Endothelial cell of umbilical vein (primary cell): ENCODE measurements around the gene GOLGA1. TPM values are rescaled to one million over a fixed set of nuclear protein-coding genes. Genes with fewer than 3 reads are reported as not detected.

Source experiments
- BruUV-seq: library from RNA; stranded (reverse); fragments of 400-500 nt; replicated peaks from 2 replicates; lab custom pipeline; 2021; lab: Mats Ljungman, UMichigan
- CTCF ChIA-PET: fragments of 300-600, 350-600 bp; sonication (Branson Sonifier 250); formaldehyde crosslinking; loops from one replicate; lab custom pipeline; 2021; ENCODE audit warnings: antibody characterized with exemption, inconsistent platforms; lab: Charles Lee
- POLR2A ChIA-PET: fragments of 300-600, 350-600 bp; sonication (Branson Sonifier 250); formaldehyde crosslinking; loops from one replicate; lab custom pipeline; 2021; ENCODE audit warnings: antibody characterized with exemption, inconsistent platforms; lab: Charles Lee
- DNase-seq: peaks from one replicate; pipeline ENCODE4 v3.0.0-alpha.2; 2011; ENCODE audit warnings: low read depth, low spot score
- FAIRE-seq: peaks from 2 replicates; lab custom pipeline; 2011; peaks lifted over from hg19 to GRCh38; lab: Jason Lieb, UNC
- H2AFZ ChIP-seq: 2 replicates; pipeline ENCODE4 v1.6.0; 2012; ENCODE audit warnings: low read depth, low read length, control low read depth, inconsistent platforms
- H3K27ac ChIP-seq: 2 replicates; pipeline ENCODE4 v1.5.1; 2011; ENCODE audit warnings: low read depth, mild to moderate bottlenecking, control low read depth, low read length, moderate library complexity; ENCODE audit not compliant: insufficient read depth
- H3K27me3 ChIP-seq, 2 experiments: 2 replicates each; pipeline versions ENCODE4 v1.6.0 to v1.6.1; 2011; ENCODE audit warnings: low read length in 2 of 2, mixed read lengths in 1 of 2; ENCODE audit not compliant: control insufficient read depth in 2 of 2, insufficient read depth in 2 of 2
- H3K36me3 ChIP-seq, 2 experiments: 2 replicates in 1 of 2; 3 replicates in 1 of 2; pipeline ENCODE4 v1.5.1; 2011; ENCODE audit warnings: low read length in 2 of 2, mild to moderate bottlenecking in 1 of 2, moderate library complexity in 1 of 2; ENCODE audit not compliant: control insufficient read depth in 2 of 2, insufficient read depth in 2 of 2; ENCODE audit errors: extremely low read depth in 1 of 2
- H3K4me1 ChIP-seq: 3 replicates; pipeline ENCODE4 v1.5.1; 2011; ENCODE audit warnings: mild to moderate bottlenecking, low read length; ENCODE audit not compliant: control insufficient read depth, insufficient read depth; ENCODE audit errors: extremely low read depth
- H3K4me2 ChIP-seq: 2 replicates; pipeline ENCODE4 v1.6.1; 2011; ENCODE audit warnings: low read length, control low read depth, mixed read lengths; ENCODE audit not compliant: insufficient read depth
- H3K4me3 ChIP-seq, 3 experiments: fragments of 200-600 bp in 1 of 3; sonication (generic), shearing (Covaris generic) in 1 of 3; replicated peaks in 1 of 3; 2 replicates each; pipeline ENCODE4 v1.5.1; 2011 to 2016; ENCODE audit warnings: control low read depth in 3 of 3, low read length in 3 of 3, mild to moderate bottlenecking in 2 of 3, inconsistent platforms in 1 of 3, low read depth in 1 of 3, moderate library complexity in 1 of 3; ENCODE audit not compliant: insufficient read depth in 1 of 3
- H3K79me2 ChIP-seq: 2 replicates; pipeline ENCODE4 v1.6.0; 2012; ENCODE audit warnings: low read length, inconsistent platforms; ENCODE audit not compliant: control insufficient read depth, insufficient read depth
- H3K9ac ChIP-seq: replicated peaks from 2 replicates; pipeline ENCODE3; 2011; ENCODE audit warnings: low read length, control low read depth; ENCODE audit not compliant: insufficient read depth; ENCODE audit errors: extremely low read depth
- H3K9me1 ChIP-seq: replicated peaks from 3 replicates; pipeline ENCODE4 v1.6.0; 2011; ENCODE audit warnings: mild to moderate bottlenecking, low read length; ENCODE audit not compliant: control insufficient read depth, insufficient read depth; ENCODE audit errors: extremely low read depth
- H3K9me3 ChIP-seq: replicated peaks from 2 replicates; pipeline ENCODE4 v1.5.1; 2012; ENCODE audit warnings: low read length, inconsistent platforms; ENCODE audit not compliant: control insufficient read depth, insufficient read depth
- H4K20me1 ChIP-seq: replicated peaks from 2 replicates; pipeline ENCODE3; 2011; ENCODE audit warnings: mild to moderate bottlenecking, low read length; ENCODE audit not compliant: control insufficient read depth, insufficient read depth; ENCODE audit errors: extremely low read depth
- EZH2 ChIP-seq: IDR thresholded peaks from 2 replicates; pipeline ENCODE4 v1.6.1; 2012; ENCODE audit warnings: borderline replicate concordance, low read depth, mild to moderate bottlenecking, moderate library complexity, low read length, inconsistent platforms; ENCODE audit not compliant: severe bottlenecking
- FOS ChIP-seq: IDR thresholded peaks from 2 replicates; pipeline ENCODE4 v1.6.1; 2011; ENCODE audit warnings: mild to moderate bottlenecking, low read length, moderate library complexity, borderline replicate concordance; ENCODE audit not compliant: insufficient read depth
- GATA2 ChIP-seq: IDR thresholded peaks from 2 replicates; pipeline ENCODE4 v1.7.0; 2011; ENCODE audit warnings: low read depth, mild to moderate bottlenecking, moderate library complexity, mixed read lengths, low read length; ENCODE audit not compliant: insufficient read length, insufficient read depth
- JUN ChIP-seq: IDR thresholded peaks from 2 replicates; pipeline ENCODE4 v1.6.1; 2011; ENCODE audit warnings: borderline replicate concordance, low read depth; ENCODE audit not compliant: insufficient read length, insufficient read depth
- MYC ChIP-seq: IDR thresholded peaks from one replicate; pipeline ENCODE4 v1.6.1; 2011; ENCODE audit warnings: mild to moderate bottlenecking, low read depth, low read length
- POLR2A ChIP-seq: IDR thresholded peaks from 2 replicates; pipeline ENCODE4 v1.6.1; 2012; ENCODE audit warnings: low read depth, mild to moderate bottlenecking, control low read depth, low read length
- POLR2AphosphoS5 ChIP-seq: IDR thresholded peaks from 2 replicates; pipeline ENCODE4 v1.6.1; 2012; ENCODE audit warnings: low read depth, mild to moderate bottlenecking, control low read depth, low read length, moderate library complexity; ENCODE audit not compliant: insufficient read depth
- dilution Hi-C: fragments of 300-500 bp; cut with MboI; formaldehyde crosslinking; loops from one replicate; pipeline ENCODE4 v1.15.0; 2019; ENCODE audit warnings: low sequenced_read_pairs; ENCODE audit not compliant: extremely low pct_ligation_motif_present
- intact Hi-C: fragments of 100-400 bp; cut with micrococcal nuclease; formaldehyde crosslinking; loops from one replicate; pipeline ENCODE4 v1.10.0; 2022
- polyA plus RNA-seq, 4 experiments: library from polyadenylated mRNA; depleted of rRNA in 3 of 4; stranded (reverse) in 3 of 4; unstranded in 1 of 4; fragments of >200 nt; gene quantifications; 2 replicates each; pipeline versions ENCODE4 v1.2.1 to v1.2.3, GENCODE V29; 2011 to 2012; ENCODE audit warnings: missing spikeins in 1 of 4
- total RNA-seq: library from RNA; stranded (reverse); gene quantifications from 2 replicates; pipeline ENCODE4 v1.2.3, GENCODE V29; 2021
- TF ChIP-seq, protein P1 (sequence below): IDR thresholded peaks from 2 replicates; pipeline ENCODE4 v1.6.1; 2011; ENCODE audit not compliant: insufficient read depth, insufficient read length
- TF ChIP-seq, protein P2 (sequence below), 2 donors: IDR thresholded peaks; 1 replicate in 1 of 2; 2 replicates in 1 of 2; pipeline ENCODE4 v1.5.1; 2011; ENCODE audit warnings: low read length in 2 of 2, mild to moderate bottlenecking in 2 of 2, moderate library complexity in 2 of 2, control low read depth in 1 of 2, inconsistent platforms in 1 of 2, low read depth in 1 of 2; ENCODE audit not compliant: insufficient read depth in 1 of 2; ENCODE audit errors: extremely low read depth in 1 of 2

The GOLGA1 gene
- total and polyA plus RNA-seq, 2 donors (not counting 3 experiments of a cell fraction or from before 2014, with no cell fraction given): 13.1 to 19.9 TPM

DNA sequence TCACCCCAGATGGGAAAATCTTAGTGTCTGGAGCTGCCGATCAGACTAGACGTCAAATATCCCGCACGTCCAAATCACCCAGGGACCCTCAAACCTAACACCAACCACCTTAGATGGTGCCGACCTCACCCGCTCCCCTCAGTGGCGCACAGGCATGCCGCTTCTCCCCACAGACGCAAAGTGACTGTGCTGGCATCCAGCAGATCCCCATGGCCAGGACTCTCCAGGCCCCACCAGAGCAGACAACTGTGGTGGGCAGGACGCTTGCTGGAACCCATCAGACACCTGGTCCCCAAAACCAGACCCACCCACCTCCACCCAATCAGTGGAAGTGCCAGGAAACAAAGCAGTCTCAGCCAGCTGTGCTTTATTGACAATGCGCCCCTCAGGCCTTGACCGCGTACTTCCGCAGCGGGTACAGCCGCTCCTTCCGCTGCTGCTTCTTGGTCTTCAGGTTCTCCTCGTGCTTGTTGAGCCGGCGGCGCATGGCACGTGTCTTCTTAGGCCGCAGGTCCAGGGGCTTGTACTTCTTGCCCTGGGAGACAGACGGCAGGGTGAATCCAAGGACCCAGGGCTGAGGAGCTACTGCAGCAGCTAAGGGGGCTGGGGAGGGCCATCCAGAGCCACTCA is 83.2 kb downstream of the GOLGA1 start:
- Histone ChIP-seq H3K9me3 (no peaks in the 10 kb centered on the region), H3K9me1 (no peaks in the 10 kb centered on the region), H3K4me1 (peaks cover 17% of the 10 kb centered on the region), H3K4me3 (no peak overlapping the region), H3K36me3 (peaks cover 18 to 39% of the 10 kb centered on the region in 2 experiments), H3K79me2 (peaks cover 34% of the 10 kb centered on the region), H4K20me1 (peaks cover 8% of the 10 kb centered on the region), H3K27me3 (no peaks in the 10 kb centered on the region), H2AFZ (no peak overlapping the region), H3K4me2 (no peak overlapping the region), H3K27ac (no peak overlapping the region), H3K9ac (no peak overlapping the region)
- FAIRE-seq: no peak
- intact Hi-C loops (no loop called here), dilution Hi-C loops (no loop called here)
- DNase-seq: no peak
- CTCF ChIA-PET: interaction anchor here (0.7 to 15.1 kb wide), 3 partner anchors 20 to 82 kb away, joined by 3 to 967 read pairs (median 3); partner anchors contain the start of genes NR6A1 and OLFML2A
- no peak for TF ChIP-seq JUN
- no peak for TF ChIP-seq MYC
- TF ChIP-seq FOS: no peak
- TF ChIP-seq GATA2: no peak
- TF ChIP-seq POLR2A: no peak
- no peak for TF ChIP-seq POLR2AphosphoS5
- TF ChIP-seq EZH2: no peak
- TF ChIP-seq, protein P1, sequence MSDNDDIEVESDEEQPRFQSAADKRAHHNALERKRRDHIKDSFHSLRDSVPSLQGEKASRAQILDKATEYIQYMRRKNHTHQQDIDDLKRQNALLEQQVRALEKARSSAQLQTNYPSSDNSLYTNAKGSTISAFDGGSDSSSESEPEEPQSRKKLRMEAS: no peak
- TF ChIP-seq, protein P2, sequence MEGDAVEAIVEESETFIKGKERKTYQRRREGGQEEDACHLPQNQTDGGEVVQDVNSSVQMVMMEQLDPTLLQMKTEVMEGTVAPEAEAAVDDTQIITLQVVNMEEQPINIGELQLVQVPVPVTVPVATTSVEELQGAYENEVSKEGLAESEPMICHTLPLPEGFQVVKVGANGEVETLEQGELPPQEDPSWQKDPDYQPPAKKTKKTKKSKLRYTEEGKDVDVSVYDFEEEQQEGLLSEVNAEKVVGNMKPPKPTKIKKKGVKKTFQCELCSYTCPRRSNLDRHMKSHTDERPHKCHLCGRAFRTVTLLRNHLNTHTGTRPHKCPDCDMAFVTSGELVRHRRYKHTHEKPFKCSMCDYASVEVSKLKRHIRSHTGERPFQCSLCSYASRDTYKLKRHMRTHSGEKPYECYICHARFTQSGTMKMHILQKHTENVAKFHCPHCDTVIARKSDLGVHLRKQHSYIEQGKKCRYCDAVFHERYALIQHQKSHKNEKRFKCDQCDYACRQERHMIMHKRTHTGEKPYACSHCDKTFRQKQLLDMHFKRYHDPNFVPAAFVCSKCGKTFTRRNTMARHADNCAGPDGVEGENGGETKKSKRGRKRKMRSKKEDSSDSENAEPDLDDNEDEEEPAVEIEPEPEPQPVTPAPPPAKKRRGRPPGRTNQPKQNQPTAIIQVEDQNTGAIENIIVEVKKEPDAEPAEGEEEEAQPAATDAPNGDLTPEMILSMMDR (IDR thresholded peaks at IDR 0.05; ENCODE audit: extremely low read depth in 1 of 2, insufficient read depth in 1 of 2, low read depth in 1 of 2, low read length in 2 of 2): no peak
- BruUV-seq: no TSS peak
- POLR2A ChIA-PET: no interaction called here
